GM12878 (cell line): ENCODE measurements around the gene TMEM150C. TPM values are rescaled to one million over a fixed set of nuclear protein-coding genes. Genes with fewer than 3 reads are reported as not detected.

Experiments
- ATAC-seq: fragments of 200-7000 bp; cut with Tn5 transposase; 3 replicates; pipeline ENCODE4 v1.9.1; 2020; ENCODE audit warnings: mild to moderate bottlenecking, moderate library complexity
- BruUV-seq: library from RNA; stranded (reverse); fragments of 400-500 nt; replicated peaks from 2 replicates; lab custom pipeline; 2021; lab: Mats Ljungman, UMichigan
- CTCF ChIA-PET: fragments of 300-600 bp; sonication (Branson Sonifier 250); formaldehyde crosslinking; extraction: SDS; loops from one replicate; lab custom pipeline; 2021; ENCODE audit warnings: inconsistent platforms; lab: Yijun Ruan, JAX
- POLR2A ChIA-PET: fragments of 350-600 bp; formaldehyde crosslinking; extraction: SDS; loops from one replicate; lab custom pipeline; 2021; ENCODE audit warnings: inconsistent platforms; lab: Charles Lee
- RAD21 ChIA-PET: fragments of 300-600 bp; sonication (Branson Sonifier 250); formaldehyde crosslinking; loops from one replicate; lab custom pipeline; 2023; ENCODE audit warnings: antibody characterized with exemption; ENCODE audit not compliant: unreplicated experiment; lab: Charles Lee
- SMC1A ChIA-PET: fragments of 300-600 bp; sonication (Branson Sonifier 250); formaldehyde crosslinking; loops from one replicate; lab custom pipeline; 2023; ENCODE audit not compliant: unreplicated experiment, uncharacterized antibody; lab: Charles Lee
- DNase-seq: peaks from one replicate; pipeline ENCODE4 v3.0.0-alpha.2; 2011; ENCODE audit warnings: low read depth, low spot score
- FAIRE-seq: peaks from 3 replicates; lab custom pipeline; 2011; peaks lifted over from hg19 to GRCh38; lab: Jason Lieb, UNC
- H2AFZ ChIP-seq: 2 replicates; pipeline ENCODE4 v1.6.0; 2011; ENCODE audit warnings: low read depth, low read length, control low read depth; ENCODE audit not compliant: control insufficient read depth
- H3K27ac ChIP-seq: 2 replicates; pipeline ENCODE4 v1.5.1; 2011; ENCODE audit warnings: control low read depth; ENCODE audit not compliant: control insufficient read depth, insufficient read depth
- H3K27me3 ChIP-seq, 2 experiments: replicated peaks in 1 of 2; 2 replicates each; pipeline versions ENCODE4 v1.6.0 to v1.6.1; 2011; ENCODE audit warnings: low read length in 1 of 2; ENCODE audit not compliant: control insufficient read depth in 2 of 2, insufficient read depth in 2 of 2
- H3K36me3 ChIP-seq, 2 experiments: 2 replicates each; pipeline ENCODE4 v1.5.1; 2011; ENCODE audit warnings: low read length in 1 of 2; ENCODE audit not compliant: control insufficient read depth in 2 of 2, insufficient read depth in 2 of 2
- H3K4me1 ChIP-seq: 2 replicates; pipeline ENCODE4 v1.6.1; 2011; ENCODE audit warnings: mild to moderate bottlenecking, low read length, moderate library complexity, mixed read lengths; ENCODE audit not compliant: control insufficient read depth, insufficient read depth
- H3K4me2 ChIP-seq: 2 replicates; pipeline ENCODE4 v1.6.0; 2011; ENCODE audit warnings: control low read depth; ENCODE audit not compliant: control insufficient read depth, insufficient read depth
- H3K4me3 ChIP-seq: fragments of 200-600 bp; sonication (generic); 2 replicates; pipeline ENCODE4 v1.5.1; 2016
- H3K79me2 ChIP-seq: 2 replicates; pipeline ENCODE4 v1.6.0; 2011; ENCODE audit warnings: low read length; ENCODE audit not compliant: control insufficient read depth, insufficient read depth
- H3K9ac ChIP-seq: 2 replicates; pipeline ENCODE4 v1.8.0; 2011; ENCODE audit warnings: low read length, control low read depth, mixed read lengths; ENCODE audit not compliant: control insufficient read depth, insufficient read depth
- H3K9me3 ChIP-seq: replicated peaks from 3 replicates; pipeline ENCODE4 v1.5.1; 2011; ENCODE audit warnings: mild to moderate bottlenecking, low read length; ENCODE audit not compliant: control insufficient read depth, insufficient read depth
- H4K20me1 ChIP-seq: 2 replicates; pipeline ENCODE4 v1.6.0; 2011; ENCODE audit not compliant: control insufficient read depth, insufficient read depth
- ASH2L ChIP-seq: fragments of 300-600, 200-600 bp; sonication (generic); IDR thresholded peaks from 2 replicates; pipeline ENCODE4 v1.6.1; 2017; ENCODE audit warnings: low read depth, mild to moderate bottlenecking, borderline replicate concordance
- CBX3 ChIP-seq: fragments of 200-600 bp; sonication (generic); IDR thresholded peaks from 2 replicates; pipeline ENCODE4 v1.6.1; 2016; ENCODE audit warnings: low read depth, borderline replicate concordance
- CEBPZ ChIP-seq: fragments of 150-350 bp; IDR thresholded peaks from 2 replicates; pipeline ENCODE4 v1.6.1; 2016; ENCODE audit warnings: low read depth, low read length
- DPF2 ChIP-seq: fragments of 450-650 bp; IDR thresholded peaks from 2 replicates; pipeline ENCODE4 v1.6.1; 2017; ENCODE audit warnings: mild to moderate bottlenecking
- EZH2 ChIP-seq: IDR thresholded peaks from 2 replicates; pipeline ENCODE4 v1.6.1; 2012; ENCODE audit warnings: low read depth, mild to moderate bottlenecking, control low read depth, inconsistent platforms, low read length, borderline replicate concordance; ENCODE audit not compliant: control insufficient read depth
- JUNB ChIP-seq: IDR thresholded peaks from 2 replicates; pipeline ENCODE4 v1.6.1; 2016; ENCODE audit warnings: antibody characterized with exemption, mild to moderate bottlenecking
- KDM1A ChIP-seq: fragments of 200-600 bp; sonication (generic); IDR thresholded peaks from 2 replicates; pipeline ENCODE4 v1.6.1; 2016; ENCODE audit warnings: borderline replicate concordance
- RBBP5 ChIP-seq: fragments of 200-600 bp; sonication (generic); conservative IDR thresholded peaks from 2 replicates; pipeline ENCODE4 v1.6.1; 2016
- RFX5 ChIP-seq: IDR thresholded peaks from 2 replicates; pipeline ENCODE4 v1.6.1; 2011; ENCODE audit warnings: low read depth, low read length, improper control_type of control experiment
- SMAD1 ChIP-seq: fragments of 450-650 bp; IDR thresholded peaks from 2 replicates; pipeline ENCODE4 v1.6.1; 2018; ENCODE audit warnings: mild to moderate bottlenecking, low read depth; ENCODE audit not compliant: partially characterized antibody
- SMC3 ChIP-seq: IDR thresholded peaks from 2 replicates; pipeline ENCODE4 v1.6.1; 2011; ENCODE audit warnings: low read length, improper control_type of control experiment, borderline replicate concordance
- SRF ChIP-seq, 2 experiments: IDR thresholded peaks; 2 replicates each; pipeline ENCODE4 v1.6.1; 2011; ENCODE audit warnings: low read depth in 2 of 2, low read length in 2 of 2, mild to moderate bottlenecking in 1 of 2, moderate library complexity in 1 of 2
- SUZ12 ChIP-seq: fragments of 200-600 bp; sonication (generic); IDR thresholded peaks from one replicate; pipeline ENCODE4 v1.6.1; 2018; ENCODE audit warnings: antibody characterized with exemption, mild to moderate bottlenecking; ENCODE audit not compliant: unreplicated experiment
- YBX1 ChIP-seq: fragments of 450-650 bp; IDR thresholded peaks from 2 replicates; pipeline ENCODE4 v1.6.1; 2016; ENCODE audit warnings: antibody characterized with exemption
- ZNF24 ChIP-seq: fragments of 450-650 bp; IDR thresholded peaks from 2 replicates; pipeline ENCODE4 v1.6.1; 2017; ENCODE audit warnings: antibody characterized with exemption, mild to moderate bottlenecking
- WGBS: methylation state at CpG from one replicate; pipeline ENCODE4 v1.1.6; 2016; ENCODE audit warnings: low lambda C conversion rate; ENCODE audit not compliant: insufficient replicate concordance, insufficient coverage; ENCODE audit errors: missing lambda C conversion rate; 5-methylcytosine and 5-hydroxymethylcytosine counted together
- in situ Hi-C: fragments of 300-500 bp; cut with MboI; formaldehyde crosslinking; loops from 9 replicates; pipeline ENCODE4 v1.14.3; 2018; ENCODE audit warnings: mixed read lengths
- intact Hi-C: fragments of 100-400 bp; cut with micrococcal nuclease; formaldehyde crosslinking; loops from one replicate; pipeline ENCODE4 v1.14.2; 2022; ENCODE audit not compliant: unreplicated experiment
- polyA plus RNA-seq, 11 experiments: library from polyadenylated mRNA; depleted of rRNA in 4 of 11; unstranded in 6 of 11; stranded (reverse) in 5 of 11; fragments of >200 nt; fragmentation: Nextera tagmentation in 4 of 11; fragmentation: Illumina TruSeq in 1 of 11; extraction: Ambion mirVana in 4 of 11; extraction: Trizol in 1 of 11; gene quantifications; 1 replicate in 1 of 11; 2 replicates in 10 of 11; pipeline versions ENCODE4 v1.2.1 to v1.2.3, GENCODE V29; 2011 to 2016; ENCODE audit warnings: inconsistent platforms in 2 of 11, missing spikeins in 2 of 11, low read depth in 1 of 11
- total RNA-seq, 4 experiments: library from RNA; depleted of rRNA in 3 of 4; stranded (reverse); fragments of >200 nt in 3 of 4; fragmentation: Illumina TruSeq in 1 of 4; extraction: Trizol in 1 of 4; gene quantifications; 2 replicates each; pipeline versions ENCODE4 v1.2.1 to v1.2.3, GENCODE V29; 2013 to 2021
- TF ChIP-seq, protein P1 (sequence below): IDR thresholded peaks from 2 replicates; pipeline ENCODE4 v1.6.1; 2012; ENCODE audit warnings: low read depth, low read length, improper control_type of control experiment
- TF ChIP-seq, protein P2 (sequence below), 3 experiments: IDR thresholded peaks in 2 of 3; conservative IDR thresholded peaks in 1 of 3; 2 replicates each; pipeline ENCODE4 v1.5.1; 2011; ENCODE audit warnings: low read depth in 3 of 3, low read length in 3 of 3, mild to moderate bottlenecking in 3 of 3, control low read depth in 2 of 3, moderate library complexity in 2 of 3, inconsistent platforms in 1 of 3, mixed read lengths in 1 of 3; ENCODE audit not compliant: control insufficient read depth in 2 of 3, insufficient read depth in 1 of 3; ENCODE audit errors: extremely low read depth in 1 of 3

The TMEM150C gene
- total and polyA plus RNA-seq, 10 of the 15 experiments (the other 5 are each of a cell fraction or from before 2014, with no cell fraction given), result 0.04 to 0.78 (median 0.13) TPM; not detected in 2

DNA sequence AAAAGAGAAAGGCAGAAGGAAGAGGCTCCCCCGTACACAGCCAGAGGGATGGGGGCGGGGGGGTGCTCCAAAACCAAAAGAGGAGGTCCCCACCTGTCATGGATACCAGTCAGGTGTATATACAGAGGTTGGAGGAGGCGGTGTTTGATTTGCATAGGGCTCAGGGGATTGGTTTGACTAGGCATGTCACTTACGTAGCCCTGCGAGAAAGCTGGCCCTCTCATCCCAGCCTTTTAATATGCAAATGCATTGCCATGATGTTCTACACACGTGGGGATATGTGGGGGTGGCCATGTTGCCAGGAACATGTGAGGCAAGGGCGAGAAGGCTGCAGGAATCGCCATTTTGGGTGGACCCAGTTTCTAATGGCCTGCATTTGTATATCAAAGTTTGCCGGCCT, 38.6 kb downstream of the TMEM150C start (continued):
- TF ChIP-seq, protein P1, sequence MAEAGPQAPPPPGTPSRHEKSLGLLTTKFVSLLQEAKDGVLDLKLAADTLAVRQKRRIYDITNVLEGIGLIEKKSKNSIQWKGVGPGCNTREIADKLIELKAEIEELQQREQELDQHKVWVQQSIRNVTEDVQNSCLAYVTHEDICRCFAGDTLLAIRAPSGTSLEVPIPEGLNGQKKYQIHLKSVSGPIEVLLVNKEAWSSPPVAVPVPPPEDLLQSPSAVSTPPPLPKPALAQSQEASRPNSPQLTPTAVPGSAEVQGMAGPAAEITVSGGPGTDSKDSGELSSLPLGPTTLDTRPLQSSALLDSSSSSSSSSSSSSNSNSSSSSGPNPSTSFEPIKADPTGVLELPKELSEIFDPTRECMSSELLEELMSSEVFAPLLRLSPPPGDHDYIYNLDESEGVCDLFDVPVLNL, result no peak
- TF ChIP-seq CEBPZ, result no peak
- TF ChIP-seq ASH2L, result no peak
- TF ChIP-seq SMAD1, result no peak

- no peaks in the 10 kb centered on the region for H3K79me2 ChIP-seq
- no peak overlapping the region for H3K4me2 ChIP-seq
- no peaks in the 10 kb centered on the region for H3K27me3 ChIP-seq
- H3K9ac ChIP-seq, result no peak overlapping the region
- intact Hi-C loops, result no loop called here
- CTCF ChIA-PET, result no interaction called here
- DNase-seq, result no peak
- POLR2A ChIA-PET, result no interaction called here
- BruUV-seq, result no TSS peak
- no peaks in the 10 kb centered on the region for H3K36me3 ChIP-seq
- SMC1A ChIA-PET, result no interaction called here
- 59% methylated on average over 4 of the region's 4 CpGs for WGBS
- no peak overlapping the region for H2AFZ ChIP-seq
- no peak for FAIRE-seq
- no peaks in the 10 kb centered on the region for H3K4me1 ChIP-seq
- in situ Hi-C loops, result no loop called here
- H3K4me3 ChIP-seq, result no peak overlapping the region
- RAD21 ChIA-PET, result no interaction called here
- no peak for ATAC-seq
- no peaks in the 10 kb centered on the region for H4K20me1 ChIP-seq
- TF ChIP-seq SUZ12 (no peak), RBBP5 (no peak), RFX5 (no peak), SRF (IDR thresholded peaks at IDR 0.05; ENCODE audit: low read depth in 2 of 2, low read length in 2 of 2) (no peak), KDM1A (no peak), SMC3 (no peak), ZNF24 (no peak), JUNB (no peak), ASH2L (no peak), YBX1 (no peak), DPF2 (no peak), CBX3 (no peak), EZH2 (no peak)
- TF ChIP-seq, protein P2, sequence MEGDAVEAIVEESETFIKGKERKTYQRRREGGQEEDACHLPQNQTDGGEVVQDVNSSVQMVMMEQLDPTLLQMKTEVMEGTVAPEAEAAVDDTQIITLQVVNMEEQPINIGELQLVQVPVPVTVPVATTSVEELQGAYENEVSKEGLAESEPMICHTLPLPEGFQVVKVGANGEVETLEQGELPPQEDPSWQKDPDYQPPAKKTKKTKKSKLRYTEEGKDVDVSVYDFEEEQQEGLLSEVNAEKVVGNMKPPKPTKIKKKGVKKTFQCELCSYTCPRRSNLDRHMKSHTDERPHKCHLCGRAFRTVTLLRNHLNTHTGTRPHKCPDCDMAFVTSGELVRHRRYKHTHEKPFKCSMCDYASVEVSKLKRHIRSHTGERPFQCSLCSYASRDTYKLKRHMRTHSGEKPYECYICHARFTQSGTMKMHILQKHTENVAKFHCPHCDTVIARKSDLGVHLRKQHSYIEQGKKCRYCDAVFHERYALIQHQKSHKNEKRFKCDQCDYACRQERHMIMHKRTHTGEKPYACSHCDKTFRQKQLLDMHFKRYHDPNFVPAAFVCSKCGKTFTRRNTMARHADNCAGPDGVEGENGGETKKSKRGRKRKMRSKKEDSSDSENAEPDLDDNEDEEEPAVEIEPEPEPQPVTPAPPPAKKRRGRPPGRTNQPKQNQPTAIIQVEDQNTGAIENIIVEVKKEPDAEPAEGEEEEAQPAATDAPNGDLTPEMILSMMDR (IDR thresholded peaks at IDR 0.05 in 2 of 3, conservative IDR thresholded peaks at IDR 0.05 in 1 of 3; ENCODE audit: control insufficient read depth in 2 of 3, extremely low read depth in 1 of 3, insufficient read depth in 1 of 3, low read depth in 3 of 3, low read length in 3 of 3), result no peak
- TF ChIP-seq, all 136 proteins: peak for 0
- H3K9me3 ChIP-seq, result no peaks in the 10 kb centered on the region
- H3K27ac ChIP-seq, result no peak overlapping the region
Measured at GRCh38 chr4:82522472-82522871, 39.3 kb downstream of the TMEM150C start.
